ENCODE results near the gene CTSA. TPM values are rescaled to one million over a fixed set of nuclear protein-coding genes. Genes with fewer than 3 reads are reported as not detected.
"Not testable (repeated sequence)": the region's sequence is repeated elsewhere in the genome, so short reads cannot be mapped to it uniquely, and the experiment has no call there.

The CTSA gene
- total RNA-seq, 2 experiments from 2014 or later: 64.9 to 76.3 TPM

GRCh38 chr20:45927071-45927878 is 36.1 kb downstream of the CTSA start:
- no peak overlapping the region for H3K27ac Mint-ChIP-seq
- peaks cover 3% of the 10 kb centered on the region for H3K4me1 Mint-ChIP-seq
- no peaks in the 10 kb centered on the region for H3K9me3 Mint-ChIP-seq
- no peaks in the 10 kb centered on the region for H3K36me3 Mint-ChIP-seq (ENCODE audit: low read depth)
- no peak for DNase-seq
- peaks cover 3% of the 10 kb centered on the region for H3K27me3 Mint-ChIP-seq
- CTCF ChIA-PET: interaction anchor here (0.9 to 2.0 kb wide), 5 partner anchors 10 to 103 kb away, joined by 3 to 6 read pairs (median 4); no protein-coding TSS in a partner anchor
- H3K4me3 Mint-ChIP-seq: no peak overlapping the region
- POLR2A ChIA-PET: no interaction called here

DNA sequence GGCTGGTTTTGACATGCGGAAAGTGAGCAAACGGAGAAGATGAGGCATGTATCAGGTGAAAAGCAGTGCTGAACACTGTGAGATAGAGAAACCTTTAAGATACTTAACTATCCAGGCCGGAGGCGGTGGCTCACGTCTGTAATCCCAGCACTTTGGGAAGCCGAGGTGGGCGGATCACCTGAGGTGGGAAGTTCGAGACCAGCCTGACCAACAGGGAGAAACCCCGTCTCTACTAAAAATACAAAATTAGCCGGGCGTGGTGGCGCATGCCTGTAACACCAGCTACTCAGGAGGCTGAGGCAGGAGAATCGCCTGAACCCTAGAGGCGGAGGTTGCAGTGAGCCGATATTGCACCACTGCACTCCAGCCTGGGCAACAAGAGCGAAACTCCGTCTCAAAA is 40.5 kb downstream of the CTSA start:
- H3K27ac Mint-ChIP-seq; H3K4me3 Mint-ChIP-seq; DNase-seq; POLR2A ChIA-PET; CTCF ChIA-PET; H3K27me3 Mint-ChIP-seq; H3K9me3 Mint-ChIP-seq; H3K36me3 Mint-ChIP-seq (ENCODE audit: low read depth): not testable (repeated sequence)
- peaks cover 17% of the 10 kb centered on the region for H3K4me1 Mint-ChIP-seq

DNA sequence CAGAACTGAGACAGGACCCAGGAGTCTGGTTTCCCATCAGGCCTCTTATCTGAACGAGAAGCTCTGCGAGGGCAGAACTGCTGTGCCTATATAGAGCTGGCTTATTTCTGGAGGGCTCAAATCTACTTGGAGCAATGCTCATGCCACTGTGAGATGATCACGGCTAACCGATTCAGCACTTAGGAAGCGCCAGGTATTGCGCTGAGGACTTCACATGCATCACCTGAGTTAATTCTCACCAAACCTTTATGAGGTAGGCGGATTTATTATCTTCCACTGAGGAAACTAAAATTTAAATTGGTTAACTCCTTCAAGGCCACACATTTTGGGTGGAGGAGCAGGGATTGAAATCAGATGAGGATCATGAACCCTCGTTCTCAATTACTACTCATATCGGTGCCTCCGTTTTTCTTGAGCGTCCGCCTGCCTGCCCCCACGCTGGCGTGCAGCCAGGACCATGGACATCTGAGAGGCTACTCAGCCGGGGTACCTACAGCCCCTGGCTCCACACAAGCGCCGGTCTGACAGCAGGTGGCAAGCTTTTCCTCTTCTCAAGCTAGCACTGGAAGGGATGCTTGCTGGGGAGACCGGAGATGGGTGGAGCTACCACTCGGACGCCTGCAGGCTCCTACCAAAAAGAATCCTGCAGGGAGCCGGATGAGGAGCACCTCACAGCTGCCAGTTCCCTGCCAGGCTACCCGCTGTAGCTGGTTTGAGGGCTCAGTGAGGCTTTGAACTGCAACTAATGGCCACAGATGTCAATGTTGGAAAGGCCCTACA is 42.3 kb downstream of the CTSA start:
- Mint-ChIP-seq H3K27ac (peak overlapping the region; percentile 97), H3K36me3 (ENCODE audit: low read depth) (peaks cover 15% of the 10 kb centered on the region), H3K9me3 (no peaks in the 10 kb centered on the region), H3K27me3 (no peaks in the 10 kb centered on the region), H3K4me3 (peak overlapping the region; percentile 93), H3K4me1 (peaks cover 35% of the 10 kb centered on the region)
- DNase-seq: peak; percentile 72
- ChIA-PET POLR2A (interaction anchor here (0.6 to 0.7 kb wide), 2 partner anchors 24 to 43 kb away, joined by 3 read pairs; partner anchors contain the start of gene NEURL2), CTCF (interaction anchor here (0.6 to 3.2 kb wide), 18 partner anchors 8 to 52 kb away, joined by 3 to 14 read pairs (median 4); partner anchors contain the start of genes CTSA, NEURL2, SPATA25 and ZNF335)

- no peaks in the 10 kb centered on the region for H3K9me3 Mint-ChIP-seq
Measured at GRCh38 chr20:45934046-45934585, 43.0 kb downstream of the CTSA start.

GRCh38 chr20:45934586-45935415 is 43.7 kb downstream of the CTSA start, which contains the start of gene PCIF1:
PCIF1 (plus strand) TSS chr20:45934683; CDS start chr20:45939000, 4,317 bp downstream.
- H3K9me3 Mint-ChIP-seq: no peaks in the 10 kb centered on the region
- peak within 1 kb of the TSS; percentile 93 for H3K4me3 Mint-ChIP-seq
- H3K27ac Mint-ChIP-seq: peak within 1 kb of the TSS; percentile 97
- ChIA-PET CTCF (interaction anchor here (0.7 to 3.2 kb wide), 9 partner anchors 9 to 397 kb away, joined by 3 to 14 read pairs (median 4); partner anchors contain the start of genes ZNF335 and ZSWIM1), POLR2A (interaction anchor here (0.8 to 1.0 kb wide), 2 partner anchors 12 to 15 kb away, joined by 4 to 5 read pairs; no protein-coding TSS in a partner anchor)
- peak; percentile 98 for DNase-seq
- H3K36me3 Mint-ChIP-seq (ENCODE audit: low read depth): peaks cover 23% of the 10 kb centered on the region
- no peaks in the 10 kb centered on the region for H3K27me3 Mint-ChIP-seq
- H3K4me1 Mint-ChIP-seq: peaks cover 36% of the 10 kb centered on the region

More at GRCh38 chr20:45934046-45934585, 43.0 kb downstream of the CTSA start:
- POLR2A ChIA-PET: interaction anchor here (0.6 to 0.8 kb wide), 2 partner anchors 13 to 43 kb away, joined by 3 to 5 read pairs; partner anchors contain the start of gene NEURL2
- no peak for DNase-seq
- Mint-ChIP-seq H3K36me3 (ENCODE audit: low read depth) (peaks cover 16% of the 10 kb centered on the region), H3K4me1 (peaks cover 36% of the 10 kb centered on the region), H3K27ac (peak overlapping the region; percentile 97), H3K4me3 (peak overlapping the region; percentile 93), H3K27me3 (no peaks in the 10 kb centered on the region)
- CTCF ChIA-PET: interaction anchor here (0.7 to 3.2 kb wide), 15 partner anchors 9 to 397 kb away, joined by 3 to 14 read pairs (median 4); partner anchors contain the start of genes CTSA, NEURL2, ZNF335 and ZSWIM1

- peak overlapping the region; percentile 95 for H3K27ac Mint-ChIP-seq
- H3K9me3 Mint-ChIP-seq: no peaks in the 10 kb centered on the region
- H3K4me3 Mint-ChIP-seq: peak overlapping the region; percentile 93
- H3K27me3 Mint-ChIP-seq: no peaks in the 10 kb centered on the region
- POLR2A ChIA-PET: interaction anchor here (1.0 kb wide), 1 partner anchor 14 kb away, joined by 4 read pairs; no protein-coding TSS in a partner anchor
- CTCF ChIA-PET: interaction anchor here (0.7 to 3.2 kb wide), 4 partner anchors 8 to 135 kb away, joined by 3 to 14 read pairs (median 6); partner anchors contain the start of gene ZSWIM1
- no peak for DNase-seq
- H3K36me3 Mint-ChIP-seq (ENCODE audit: low read depth): peaks cover 28% of the 10 kb centered on the region
- peaks cover 36% of the 10 kb centered on the region for H3K4me1 Mint-ChIP-seq
Measured at GRCh38 chr20:45935416-45936046, 44.4 kb downstream of the CTSA start.

DNA sequence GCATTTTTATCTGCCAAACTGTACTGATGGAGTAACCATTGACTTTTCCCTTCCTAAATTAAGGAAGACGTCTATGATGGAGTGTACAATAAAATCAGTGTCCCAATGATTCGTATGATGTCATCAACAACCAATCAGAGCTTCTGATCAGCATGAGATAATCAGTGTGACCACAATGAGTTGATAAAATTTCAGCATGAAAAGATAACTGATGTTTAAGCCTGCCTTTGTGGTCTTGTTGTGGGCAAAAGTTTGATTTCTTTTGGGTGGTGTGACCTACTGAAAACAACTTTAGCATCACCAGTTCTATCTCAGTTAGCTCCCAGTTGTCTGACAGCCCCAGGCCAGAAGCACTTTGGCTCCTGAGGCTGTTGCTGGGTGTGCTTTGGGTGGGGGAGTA is 46.6 kb downstream of the CTSA start:
- peak overlapping the region; percentile 65 for H3K27ac Mint-ChIP-seq
- peak overlapping the region; percentile 47 for H3K4me3 Mint-ChIP-seq
- ChIA-PET POLR2A (no interaction called here), CTCF (interaction anchor here (1.0 to 3.7 kb wide), 5 partner anchors 11 to 48 kb away, joined by 3 to 19 read pairs (median 4); partner anchors contain the start of gene NEURL2)
- peaks cover 33% of the 10 kb centered on the region for H3K4me1 Mint-ChIP-seq
- H3K36me3 Mint-ChIP-seq (ENCODE audit: low read depth): peaks cover 29% of the 10 kb centered on the region
- no peaks in the 10 kb centered on the region for H3K9me3 Mint-ChIP-seq
- DNase-seq: no peak
- H3K27me3 Mint-ChIP-seq: no peaks in the 10 kb centered on the region

DNA sequence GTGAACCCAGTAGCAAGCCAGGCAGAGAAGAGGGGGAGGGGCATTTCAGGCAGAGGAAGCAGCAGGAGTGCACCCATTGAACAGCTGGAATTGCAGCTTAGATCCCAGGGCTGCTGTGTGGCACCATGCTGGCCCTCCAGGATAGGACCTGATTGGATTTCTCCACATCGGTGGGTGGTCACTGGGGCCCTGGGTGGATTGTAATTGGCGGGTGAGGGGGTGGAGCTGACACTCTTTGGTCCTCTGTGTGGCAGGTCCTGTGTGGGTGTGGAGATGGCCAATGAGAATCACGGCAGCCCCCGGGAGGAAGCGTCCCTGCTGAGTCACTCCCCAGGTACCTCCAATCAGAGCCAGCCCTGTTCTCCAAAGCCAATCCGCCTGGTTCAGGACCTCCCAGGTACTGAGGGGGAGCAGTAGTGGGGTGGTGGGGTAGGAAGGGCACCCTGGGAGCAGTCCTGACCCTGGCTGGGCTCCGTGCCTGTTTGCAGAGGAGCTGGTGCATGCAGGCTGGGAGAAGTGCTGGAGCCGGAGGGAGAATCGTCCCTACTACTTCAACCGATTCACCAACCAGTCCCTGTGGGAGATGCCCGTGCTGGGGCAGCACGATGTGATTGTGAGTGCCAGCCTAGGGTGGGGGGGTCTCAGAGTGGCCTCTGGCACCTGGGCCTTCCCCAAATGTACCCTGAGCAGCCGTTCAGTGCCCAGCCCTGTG is 47.7 kb downstream of the CTSA start:
- H3K27ac Mint-ChIP-seq: peak overlapping the region; percentile 15

GRCh38 chr20:45940053-45940452 is 48.9 kb downstream of the CTSA start:
- ChIA-PET POLR2A (interaction anchor here (0.6 kb wide), 1 partner anchor 95 kb away, joined by 3 read pairs; no protein-coding TSS in a partner anchor), CTCF (interaction anchor here (0.5 to 3.7 kb wide), 2 partner anchors 30 to 763 kb away, joined by 4 to 19 read pairs; no protein-coding TSS in a partner anchor)
- Mint-ChIP-seq H3K4me3 (no peak overlapping the region), H3K36me3 (ENCODE audit: low read depth) (peaks cover 48% of the 10 kb centered on the region), H3K9me3 (no peaks in the 10 kb centered on the region), H3K4me1 (peaks cover 27% of the 10 kb centered on the region), H3K27me3 (no peaks in the 10 kb centered on the region), H3K27ac (no peak overlapping the region)
- DNase-seq: no peak

More for the DNA sequence above, 47.7 kb downstream of the CTSA start:
- CTCF ChIA-PET: interaction anchor here (0.5 to 3.7 kb wide), 4 partner anchors 19 to 150 kb away, joined by 3 to 19 read pairs (median 4); no protein-coding TSS in a partner anchor
- Mint-ChIP-seq H3K4me1 (peaks cover 24% of the 10 kb centered on the region), H3K4me3 (no peak overlapping the region), H3K9me3 (no peaks in the 10 kb centered on the region), H3K36me3 (ENCODE audit: low read depth) (peaks cover 38% of the 10 kb centered on the region), H3K27me3 (no peaks in the 10 kb centered on the region)
- POLR2A ChIA-PET: no interaction called here
- no peak for DNase-seq

- DNase-seq: no peak
- no peaks in the 10 kb centered on the region for H3K27me3 Mint-ChIP-seq
- H3K4me3 Mint-ChIP-seq: no peak overlapping the region
- peaks cover 27% of the 10 kb centered on the region for H3K4me1 Mint-ChIP-seq
- H3K27ac Mint-ChIP-seq: no peak overlapping the region
- ChIA-PET CTCF (interaction anchor here (0.5 kb wide), 1 partner anchor 763 kb away, joined by 4 read pairs; no protein-coding TSS in a partner anchor), POLR2A (interaction anchor here (0.6 kb wide), 1 partner anchor 96 kb away, joined by 3 read pairs; no protein-coding TSS in a partner anchor)
- H3K9me3 Mint-ChIP-seq: no peaks in the 10 kb centered on the region
- H3K36me3 Mint-ChIP-seq (ENCODE audit: low read depth): peaks cover 47% of the 10 kb centered on the region
Measured at GRCh38 chr20:45940469-45940868, 49.3 kb downstream of the CTSA start.

All from activated CD4-positive, alpha-beta T cell treated with anti-CD3 and anti-CD28 coated beads, Interleukin-2, amount 10 ng/mL, durations not matched to agents 7 days and 5 days (primary cell).